Peyer's patch (tissue), 4 donors: ENCODE data around the gene RCN1. TPM values are rescaled to one million over a fixed set of nuclear protein-coding genes. Genes with fewer than 3 reads are reported as not detected.

Source experiments
- DNase-seq, 3 donors: peaks; one replicate each; pipeline ENCODE4 v3.0.0-alpha.2; 2017 to 2019
- H3K27ac ChIP-seq, 4 donors: fragments of 200-600 bp; sonication (generic); one replicate each; pipeline ENCODE4 v1.5.1; 2016 to 2019
- H3K27me3 ChIP-seq, 2 donors: fragments of 200-600 bp; sonication (generic); one replicate each; pipeline ENCODE4 v1.5.1; 2019
- H3K36me3 ChIP-seq, 3 donors: fragments of 200-600 bp; sonication (generic); one replicate each; pipeline ENCODE4 v1.5.1; 2016 to 2019
- H3K4me1 ChIP-seq, 4 donors: fragments of 200-600 bp; sonication (generic); one replicate each; pipeline ENCODE4 v1.5.1; 2016 to 2019
- H3K4me3 ChIP-seq, 4 donors: fragments of 200-600 bp; sonication (generic); 1 replicate in 3 of 4; 2 replicates in 1 of 4; pipeline ENCODE4 v1.5.1; 2016 to 2019; ENCODE audit warnings: mild to moderate bottlenecking in 1 of 4
- H3K9me3 ChIP-seq, 4 donors: fragments of 200-600 bp; sonication (generic); one replicate each; pipeline ENCODE4 v1.5.1; 2016 to 2019; ENCODE audit warnings: mild to moderate bottlenecking in 1 of 4
- POLR2A ChIP-seq, 2 donors: fragments of 450-650 bp; IDR thresholded peaks; one replicate each; pipeline ENCODE4 v1.5.1; 2017; ENCODE audit warnings: antibody characterized with exemption in 2 of 2, mild to moderate bottlenecking in 2 of 2, moderate library complexity in 2 of 2
- total RNA-seq, 4 donors: library from RNA; depleted of rRNA; stranded (reverse); fragments of >200 nt; gene quantifications; one replicate each; pipeline ENCODE4 v1.1.0, GENCODE V29; 2016
- TF ChIP-seq, protein P1 (sequence below), 6 experiments: fragments of 450-650 bp in 4 of 6; fragments of 200-600 bp in 2 of 6; sonication (generic) in 1 of 6; IDR thresholded peaks; one replicate each; pipeline ENCODE4 v1.5.1; 2017 to 2019; ENCODE audit warnings: antibody characterized with exemption in 6 of 6, mild to moderate bottlenecking in 3 of 6, moderate library complexity in 1 of 6

Gene RCN1
- total RNA-seq, 4 donors from 2014 or later, result 14.5 to 20.7 (median 18.7) TPM

DNA sequence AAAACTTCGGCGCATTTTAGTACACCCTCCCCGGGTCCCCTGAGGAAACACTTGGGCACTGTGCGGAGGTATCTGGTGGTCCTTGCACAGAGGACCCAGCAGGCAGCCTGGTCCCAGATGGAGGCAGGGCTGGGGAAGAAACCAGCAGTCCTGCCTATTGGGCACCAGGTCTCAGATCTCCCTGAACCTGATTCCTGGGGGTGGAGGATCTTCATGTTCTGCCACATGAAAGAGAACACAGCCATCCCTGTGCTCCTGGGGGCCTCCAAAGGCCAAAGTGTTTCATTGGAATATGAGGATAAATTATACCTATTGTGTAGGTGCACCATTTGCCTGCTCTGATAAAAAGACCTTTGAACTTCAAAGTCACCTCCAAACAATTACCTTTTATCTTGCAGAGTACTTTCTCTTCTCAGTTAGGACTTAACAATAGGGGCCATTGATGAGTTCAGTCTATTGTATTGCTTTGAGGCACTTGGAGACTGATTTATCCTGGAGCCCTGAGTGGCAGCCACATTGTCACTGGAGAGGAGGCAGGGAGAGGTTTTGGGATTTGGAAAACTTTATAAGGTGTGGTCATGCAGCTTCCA is 1.8 kb downstream of the RCN1 start:
- DNase-seq, result no peak
- H3K4me3 ChIP-seq, result peak overlapping the region in 1 of 4 donors; percentile 75
- no peaks in the 10 kb centered on the region for H3K9me3 ChIP-seq
- H3K36me3 ChIP-seq, result peaks cover 0 to 5% (median 0%) of the 10 kb centered on the region in 3 donors
- no peak overlapping the region for H3K27ac ChIP-seq
- peaks cover 0 to 14% (median 0%) of the 10 kb centered on the region in 4 donors for H3K4me1 ChIP-seq
- no peaks in the 10 kb centered on the region for H3K27me3 ChIP-seq
- TF ChIP-seq POLR2A (IDR thresholded peaks at IDR 0.05), result no peak
- TF ChIP-seq, protein P1, sequence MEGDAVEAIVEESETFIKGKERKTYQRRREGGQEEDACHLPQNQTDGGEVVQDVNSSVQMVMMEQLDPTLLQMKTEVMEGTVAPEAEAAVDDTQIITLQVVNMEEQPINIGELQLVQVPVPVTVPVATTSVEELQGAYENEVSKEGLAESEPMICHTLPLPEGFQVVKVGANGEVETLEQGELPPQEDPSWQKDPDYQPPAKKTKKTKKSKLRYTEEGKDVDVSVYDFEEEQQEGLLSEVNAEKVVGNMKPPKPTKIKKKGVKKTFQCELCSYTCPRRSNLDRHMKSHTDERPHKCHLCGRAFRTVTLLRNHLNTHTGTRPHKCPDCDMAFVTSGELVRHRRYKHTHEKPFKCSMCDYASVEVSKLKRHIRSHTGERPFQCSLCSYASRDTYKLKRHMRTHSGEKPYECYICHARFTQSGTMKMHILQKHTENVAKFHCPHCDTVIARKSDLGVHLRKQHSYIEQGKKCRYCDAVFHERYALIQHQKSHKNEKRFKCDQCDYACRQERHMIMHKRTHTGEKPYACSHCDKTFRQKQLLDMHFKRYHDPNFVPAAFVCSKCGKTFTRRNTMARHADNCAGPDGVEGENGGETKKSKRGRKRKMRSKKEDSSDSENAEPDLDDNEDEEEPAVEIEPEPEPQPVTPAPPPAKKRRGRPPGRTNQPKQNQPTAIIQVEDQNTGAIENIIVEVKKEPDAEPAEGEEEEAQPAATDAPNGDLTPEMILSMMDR (IDR thresholded peaks at IDR 0.05), result no peak

DNA sequence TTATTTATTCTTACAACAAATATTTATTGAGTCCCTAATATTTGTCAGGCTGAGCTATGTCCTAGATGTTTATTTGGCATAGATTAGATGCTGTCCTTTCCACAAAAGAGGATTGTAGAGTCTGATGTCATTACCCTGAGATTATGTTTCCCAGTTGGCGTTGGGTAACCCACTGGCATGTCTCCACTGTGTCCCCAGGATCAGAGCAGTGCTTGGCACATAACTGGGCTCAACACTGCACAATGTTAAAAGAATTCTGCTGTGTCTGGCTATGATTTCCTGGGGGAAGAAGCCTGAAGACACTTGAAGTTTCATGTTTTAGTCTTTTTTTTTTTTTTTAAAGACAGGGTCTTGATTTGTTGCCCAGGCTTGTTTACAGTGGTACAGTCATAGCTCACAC is 4.0 kb downstream of the RCN1 start:
- Histone ChIP-seq H3K9me3 (no peaks in the 10 kb centered on the region), H3K36me3 (peaks cover 0 to 26% (median 0%) of the 10 kb centered on the region in 3 donors), H3K4me1 (peaks cover 0 to 14% (median 0%) of the 10 kb centered on the region in 4 donors), H3K27me3 (no peaks in the 10 kb centered on the region), H3K27ac (no peak overlapping the region), H3K4me3 (no peak overlapping the region)
- DNase-seq, result no peak
- TF ChIP-seq, protein P1 (IDR thresholded peaks at IDR 0.05), result no peak
- no peak for TF ChIP-seq POLR2A (IDR thresholded peaks at IDR 0.05)

DNA sequence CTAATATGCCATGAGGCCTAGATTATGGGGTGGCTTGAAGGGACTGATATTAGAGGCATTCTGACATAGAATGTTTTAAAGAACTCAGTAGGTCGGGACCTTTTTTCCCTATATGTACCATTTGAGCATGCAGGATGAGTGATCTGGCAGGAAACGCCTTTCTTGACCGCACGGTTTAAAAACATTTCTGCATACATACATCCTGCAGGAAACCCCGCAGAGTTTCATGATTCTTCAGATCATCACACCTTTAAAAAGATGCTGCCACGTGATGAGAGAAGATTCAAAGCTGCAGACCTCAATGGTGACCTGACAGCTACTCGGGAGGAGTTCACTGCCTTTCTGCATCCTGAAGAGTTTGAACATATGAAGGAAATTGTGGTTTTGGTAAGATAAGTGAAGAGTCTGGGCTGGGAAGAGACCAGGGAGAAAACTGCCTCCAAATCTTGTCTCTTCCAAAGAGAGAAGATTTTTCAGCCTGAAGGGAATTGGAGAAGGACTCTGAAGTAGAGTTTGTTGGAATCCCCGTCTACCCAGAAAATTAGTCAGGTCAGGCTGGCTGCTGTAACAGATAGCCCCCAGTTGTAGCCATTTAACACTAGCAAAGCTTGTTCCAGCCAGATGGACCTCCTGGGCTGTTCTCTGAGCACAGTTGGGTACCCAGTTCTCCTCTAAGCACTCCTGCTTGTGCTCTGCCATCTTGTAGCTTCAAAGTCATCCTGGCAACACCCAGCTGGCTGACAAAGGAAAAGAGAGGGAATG is 7.4 kb downstream of the RCN1 start:
- Histone ChIP-seq H3K27ac (no peak overlapping the region), H3K4me3 (no peak overlapping the region), H3K36me3 (peaks cover 0 to 56% (median 0%) of the 10 kb centered on the region in 3 donors), H3K4me1 (no peaks in the 10 kb centered on the region), H3K9me3 (no peaks in the 10 kb centered on the region), H3K27me3 (no peaks in the 10 kb centered on the region)
- no peak for TF ChIP-seq POLR2A (IDR thresholded peaks at IDR 0.05)
- TF ChIP-seq, protein P1 (IDR thresholded peaks at IDR 0.05), result no peak
- no peak for DNase-seq

DNA sequence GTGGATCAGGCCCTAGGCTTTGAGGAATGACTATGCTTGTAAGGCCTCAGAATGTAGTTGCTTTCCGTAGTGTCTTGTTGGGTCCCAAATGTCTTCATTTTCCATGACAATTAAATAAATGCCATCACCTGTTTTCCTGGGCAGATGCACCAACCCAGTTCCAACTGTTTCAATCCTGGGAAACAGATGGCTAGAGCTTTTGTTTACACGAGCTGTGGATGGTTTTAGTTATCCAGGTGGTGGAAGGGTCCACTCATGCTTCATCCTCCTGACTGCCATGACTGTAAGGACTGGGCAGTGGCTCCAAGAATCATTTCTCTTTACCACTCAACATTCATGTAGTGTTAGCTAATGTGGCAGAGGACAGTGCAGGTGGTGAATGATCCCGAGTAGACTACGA is 8.6 kb downstream of the RCN1 start:
- peaks cover 0 to 66% (median 0%) of the 10 kb centered on the region in 3 donors for H3K36me3 ChIP-seq
- DNase-seq, result no peak
- TF ChIP-seq, protein P1 (IDR thresholded peaks at IDR 0.05), result no peak
- no peak for TF ChIP-seq POLR2A (IDR thresholded peaks at IDR 0.05)
- H3K4me1 ChIP-seq, result no peaks in the 10 kb centered on the region
- H3K27ac ChIP-seq, result no peak overlapping the region
- no peak overlapping the region for H3K4me3 ChIP-seq
- no peaks in the 10 kb centered on the region for H3K27me3 ChIP-seq
- H3K9me3 ChIP-seq, result no peaks in the 10 kb centered on the region

DNA sequence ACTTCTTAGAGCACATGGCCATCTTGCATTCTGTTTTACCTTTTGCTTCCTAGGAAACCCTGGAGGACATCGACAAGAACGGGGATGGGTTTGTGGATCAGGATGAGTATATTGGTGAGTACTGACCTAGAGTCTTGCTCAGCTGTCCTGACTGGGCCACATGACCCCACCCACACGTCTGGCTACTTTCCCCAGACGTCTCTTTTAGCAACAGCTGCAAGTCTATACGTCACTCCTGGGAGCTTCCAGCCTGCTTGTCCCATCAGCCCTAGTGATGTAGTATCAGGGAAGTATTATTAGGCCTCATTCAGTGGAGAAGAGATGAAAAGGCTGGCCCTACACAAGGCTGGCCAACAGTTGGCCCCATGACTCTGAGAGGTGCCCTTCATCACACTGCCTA is 9.6 kb downstream of the RCN1 start:
- no peak overlapping the region for H3K4me3 ChIP-seq
- H3K27ac ChIP-seq, result no peak overlapping the region
- peaks cover 0 to 66% (median 0%) of the 10 kb centered on the region in 3 donors for H3K36me3 ChIP-seq
- no peak for TF ChIP-seq POLR2A (IDR thresholded peaks at IDR 0.05)
- TF ChIP-seq, protein P1 (IDR thresholded peaks at IDR 0.05), result no peak
- no peaks in the 10 kb centered on the region for H3K9me3 ChIP-seq
- DNase-seq, result no peak
- H3K4me1 ChIP-seq, result no peaks in the 10 kb centered on the region
- no peaks in the 10 kb centered on the region for H3K27me3 ChIP-seq
